Loucy (cell line): ENCODE results near the gene KCNQ5.

Source experiments
- CTCF ChIP-seq: fragments of 200-600 bp; sonication (generic); conservative IDR thresholded peaks from 2 replicates; pipeline ENCODE4 v1.5.1; 2014; ENCODE audit warnings: mild to moderate bottlenecking, antibody characterized with exemption, low read length
- EZH2phosphoT487 ChIP-seq: fragments of 200-600 bp; IDR thresholded peaks from 2 replicates; pipeline ENCODE4 v1.6.1; 2018; ENCODE audit warnings: antibody characterized with exemption, mild to moderate bottlenecking, moderate library complexity, borderline replicate concordance

- no peak for TF ChIP-seq EZH2phosphoT487
- no peak for TF ChIP-seq CTCF
Measured at GRCh38 chr6:72938104-72938503, 316.2 kb downstream of the KCNQ5 start.
